ENCODE results near the gene INTS6. TPM values are rescaled to one million over a fixed set of nuclear protein-coding genes. Genes with fewer than 3 reads are reported as not detected.

The INTS6 gene
- total and polyA plus RNA-seq, 4 donors: 9.5 to 57.7 (median 21.1) TPM

- TF ChIP-seq, protein P1, sequence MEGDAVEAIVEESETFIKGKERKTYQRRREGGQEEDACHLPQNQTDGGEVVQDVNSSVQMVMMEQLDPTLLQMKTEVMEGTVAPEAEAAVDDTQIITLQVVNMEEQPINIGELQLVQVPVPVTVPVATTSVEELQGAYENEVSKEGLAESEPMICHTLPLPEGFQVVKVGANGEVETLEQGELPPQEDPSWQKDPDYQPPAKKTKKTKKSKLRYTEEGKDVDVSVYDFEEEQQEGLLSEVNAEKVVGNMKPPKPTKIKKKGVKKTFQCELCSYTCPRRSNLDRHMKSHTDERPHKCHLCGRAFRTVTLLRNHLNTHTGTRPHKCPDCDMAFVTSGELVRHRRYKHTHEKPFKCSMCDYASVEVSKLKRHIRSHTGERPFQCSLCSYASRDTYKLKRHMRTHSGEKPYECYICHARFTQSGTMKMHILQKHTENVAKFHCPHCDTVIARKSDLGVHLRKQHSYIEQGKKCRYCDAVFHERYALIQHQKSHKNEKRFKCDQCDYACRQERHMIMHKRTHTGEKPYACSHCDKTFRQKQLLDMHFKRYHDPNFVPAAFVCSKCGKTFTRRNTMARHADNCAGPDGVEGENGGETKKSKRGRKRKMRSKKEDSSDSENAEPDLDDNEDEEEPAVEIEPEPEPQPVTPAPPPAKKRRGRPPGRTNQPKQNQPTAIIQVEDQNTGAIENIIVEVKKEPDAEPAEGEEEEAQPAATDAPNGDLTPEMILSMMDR (IDR thresholded peaks at IDR 0.05; ENCODE audit: control extremely low read depth, extremely low read depth): no peak
- no peak overlapping the region for H3K27ac ChIP-seq (ENCODE audit: low read depth in 1 of 2, low read length in 1 of 2)
- ATAC-seq (ENCODE audit: insufficient read depth, low FRiP score) (no peak), DNase-seq (no peak)
- H3K36me3 ChIP-seq (ENCODE audit: control insufficient read depth in 4 of 4, insufficient read depth in 4 of 4, low read length in 4 of 4): peaks cover 0 to 7% (median 2%) of the 10 kb centered on the region in 4 donors
- no peak overlapping the region for H3K4me3 ChIP-seq
- H3K4me1 ChIP-seq (ENCODE audit: control insufficient read depth in 5 of 5, insufficient read depth in 5 of 5, low read length in 5 of 5): peaks cover 0 to 27% (median 0%) of the 10 kb centered on the region in 5 donors
- H3K27me3 ChIP-seq (ENCODE audit: control insufficient read depth in 3 of 3, insufficient read depth in 3 of 3, low read length in 2 of 3): no peaks in the 10 kb centered on the region
- WGBS, 2 donors: 85 to 87% methylated on average over 6 of the region's 6 CpGs
- no peak overlapping the region for H3K9ac ChIP-seq (ENCODE audit: insufficient read depth in 1 of 2, low read length in 2 of 2)
- no peaks in the 10 kb centered on the region for H3K9me3 ChIP-seq (ENCODE audit: control insufficient read depth in 4 of 4, insufficient read depth in 3 of 4, low read length in 3 of 4)
Observed at GRCh38 chr13:51420681-51421490, 31.9 kb downstream of the INTS6 start.

DNA sequence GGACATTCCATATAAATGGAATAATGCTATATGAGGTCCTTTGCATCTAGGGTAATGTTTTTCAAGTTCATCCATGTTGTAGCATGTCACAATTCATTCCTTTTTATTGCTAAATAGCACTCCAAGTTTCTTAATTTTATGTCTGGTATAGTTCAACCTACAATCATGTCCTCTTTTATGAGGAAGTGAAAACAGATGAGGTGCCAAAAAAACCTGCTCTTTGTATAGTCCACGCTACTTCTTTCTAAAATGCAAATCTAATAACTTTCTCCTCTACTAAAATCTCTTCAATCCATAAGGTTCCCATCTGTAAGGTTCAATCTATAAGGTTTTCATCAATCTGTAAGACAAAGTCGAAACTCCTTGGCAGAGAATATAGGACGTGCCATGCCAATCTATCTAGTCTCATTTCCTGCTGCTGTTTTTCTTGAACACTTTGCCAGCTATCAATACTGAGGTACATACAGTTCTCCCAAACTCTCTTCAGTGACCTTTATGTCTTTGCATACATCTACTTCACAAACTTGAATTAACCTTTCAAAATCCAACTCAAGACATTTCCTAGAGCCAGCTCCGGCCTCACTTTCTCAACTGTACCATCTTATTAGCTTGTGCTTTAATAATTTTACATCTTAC lies 33.7 kb downstream of the INTS6 start:
- Histone ChIP-seq H3K36me3 (ENCODE audit: control insufficient read depth in 4 of 4, insufficient read depth in 4 of 4, low read length in 4 of 4) (peaks cover 0 to 7% (median 2%) of the 10 kb centered on the region in 4 donors), H3K9me3 (ENCODE audit: control insufficient read depth in 4 of 4, insufficient read depth in 3 of 4, low read length in 3 of 4) (no peaks in the 10 kb centered on the region), H3K4me1 (ENCODE audit: control insufficient read depth in 5 of 5, insufficient read depth in 5 of 5, low read length in 5 of 5) (peaks cover 0 to 23% (median 0%) of the 10 kb centered on the region in 5 donors), H3K4me3 (no peak overlapping the region), H3K27me3 (ENCODE audit: control insufficient read depth in 3 of 3, insufficient read depth in 3 of 3, low read length in 2 of 3) (no peaks in the 10 kb centered on the region), H3K27ac (ENCODE audit: low read depth in 1 of 2, low read length in 1 of 2) (no peak overlapping the region), H3K9ac (ENCODE audit: insufficient read depth in 1 of 2, low read length in 2 of 2) (no peak overlapping the region)
- WGBS, 2 donors: 77 to 81% methylated on average over 4 of the region's 4 CpGs
- ATAC-seq (ENCODE audit: insufficient read depth, low FRiP score) (no peak), DNase-seq (no peak)
- TF ChIP-seq, protein P1 (IDR thresholded peaks at IDR 0.05; ENCODE audit: control extremely low read depth, extremely low read depth): no peak

GRCh38 chr13:51417716-51418115 lies 35.1 kb downstream of the INTS6 start:
- H3K4me3 ChIP-seq: no peak overlapping the region
- H3K27ac ChIP-seq (ENCODE audit: low read depth in 1 of 2, low read length in 1 of 2): no peak overlapping the region
- ATAC-seq (ENCODE audit: insufficient read depth, low FRiP score): no peak
- TF ChIP-seq, protein P1 (IDR thresholded peaks at IDR 0.05; ENCODE audit: control extremely low read depth, extremely low read depth): no peak
- H3K9ac ChIP-seq (ENCODE audit: insufficient read depth in 1 of 2, low read length in 2 of 2): no peak overlapping the region
- WGBS, 2 donors: 72 to 95% methylated on average over 4 of the region's 4 CpGs
- no peak for DNase-seq
- H3K36me3 ChIP-seq (ENCODE audit: control insufficient read depth in 4 of 4, insufficient read depth in 4 of 4, low read length in 4 of 4): peaks cover 0 to 7% (median 3%) of the 10 kb centered on the region in 4 donors
- H3K4me1 ChIP-seq (ENCODE audit: control insufficient read depth in 5 of 5, insufficient read depth in 5 of 5, low read length in 5 of 5): peaks cover 0 to 24% (median 0%) of the 10 kb centered on the region in 5 donors
- H3K9me3 ChIP-seq (ENCODE audit: control insufficient read depth in 4 of 4, insufficient read depth in 3 of 4, low read length in 3 of 4): no peaks in the 10 kb centered on the region
- no peaks in the 10 kb centered on the region for H3K27me3 ChIP-seq (ENCODE audit: control insufficient read depth in 3 of 3, insufficient read depth in 3 of 3, low read length in 2 of 3)

All from lung (tissue), 12 donors.